Raji (cell line): ENCODE data around the gene ZNF511.

Source experiments
- POLR2A ChIP-seq: IDR thresholded peaks from 2 replicates; pipeline ENCODE4 v1.6.1; 2011; ENCODE audit warnings: low read depth, low read length, control low read depth; ENCODE audit not compliant: insufficient read depth

The ZNF511 gene, protein sequence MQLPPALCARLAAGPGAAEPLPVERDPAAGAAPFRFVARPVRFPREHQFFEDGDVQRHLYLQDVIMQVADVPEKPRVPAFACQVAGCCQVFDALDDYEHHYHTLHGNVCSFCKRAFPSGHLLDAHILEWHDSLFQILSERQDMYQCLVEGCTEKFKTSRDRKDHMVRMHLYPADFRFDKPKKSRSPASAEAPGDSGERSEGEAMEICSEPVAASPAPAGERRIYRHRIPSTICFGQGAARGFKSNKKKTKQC

DNA sequence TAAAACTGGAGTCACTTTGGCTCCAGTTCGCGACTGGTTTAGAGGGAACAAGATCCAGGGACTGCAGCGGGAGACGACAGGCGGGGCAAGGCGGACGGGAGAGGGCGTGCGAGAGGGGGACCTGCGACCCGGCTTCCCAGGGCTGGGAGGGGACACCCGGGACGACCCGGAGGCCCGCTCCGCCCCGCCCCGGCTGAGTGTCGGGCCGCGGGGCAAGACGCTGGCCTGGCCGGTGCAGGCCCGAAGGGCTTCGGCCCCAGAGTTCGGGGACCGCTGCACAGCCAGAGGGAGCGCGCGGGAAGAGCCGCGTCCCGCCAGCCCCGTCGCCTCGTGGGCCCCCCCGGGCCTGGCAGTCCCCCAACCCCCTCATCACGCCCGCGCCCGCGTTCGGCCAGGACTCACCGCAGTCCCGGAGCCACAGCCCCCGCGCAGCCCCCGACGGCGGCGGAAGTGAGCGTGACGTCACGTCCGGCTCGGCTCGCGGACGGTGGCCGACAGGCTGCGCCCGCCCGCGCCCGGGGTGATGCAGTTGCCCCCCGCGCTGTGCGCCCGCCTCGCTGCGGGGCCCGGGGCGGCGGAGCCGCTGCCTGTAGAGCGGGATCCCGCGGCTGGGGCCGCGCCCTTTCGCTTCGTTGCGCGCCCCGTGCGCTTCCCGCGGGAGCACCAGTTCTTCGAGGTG is at the start of gene ZNF511, which contains the start of gene TUBGCP2:
TSS of gene ZNF511 (plus strand) at position 494 of the 679 bp plus-strand sequence. CDS start at position 524, 30 bp downstream.
TSS of gene TUBGCP2 (minus strand) at position 452 of the 679 bp plus-strand sequence. CDS start 5,931 bp downstream, outside the sequence.
- peak; percentile 76 for TF ChIP-seq POLR2A

- TF ChIP-seq POLR2A = no peak
Observed at GRCh38 chr10:133259602-133259989, 49.1 kb upstream of the ZNF511 start.

DNA sequence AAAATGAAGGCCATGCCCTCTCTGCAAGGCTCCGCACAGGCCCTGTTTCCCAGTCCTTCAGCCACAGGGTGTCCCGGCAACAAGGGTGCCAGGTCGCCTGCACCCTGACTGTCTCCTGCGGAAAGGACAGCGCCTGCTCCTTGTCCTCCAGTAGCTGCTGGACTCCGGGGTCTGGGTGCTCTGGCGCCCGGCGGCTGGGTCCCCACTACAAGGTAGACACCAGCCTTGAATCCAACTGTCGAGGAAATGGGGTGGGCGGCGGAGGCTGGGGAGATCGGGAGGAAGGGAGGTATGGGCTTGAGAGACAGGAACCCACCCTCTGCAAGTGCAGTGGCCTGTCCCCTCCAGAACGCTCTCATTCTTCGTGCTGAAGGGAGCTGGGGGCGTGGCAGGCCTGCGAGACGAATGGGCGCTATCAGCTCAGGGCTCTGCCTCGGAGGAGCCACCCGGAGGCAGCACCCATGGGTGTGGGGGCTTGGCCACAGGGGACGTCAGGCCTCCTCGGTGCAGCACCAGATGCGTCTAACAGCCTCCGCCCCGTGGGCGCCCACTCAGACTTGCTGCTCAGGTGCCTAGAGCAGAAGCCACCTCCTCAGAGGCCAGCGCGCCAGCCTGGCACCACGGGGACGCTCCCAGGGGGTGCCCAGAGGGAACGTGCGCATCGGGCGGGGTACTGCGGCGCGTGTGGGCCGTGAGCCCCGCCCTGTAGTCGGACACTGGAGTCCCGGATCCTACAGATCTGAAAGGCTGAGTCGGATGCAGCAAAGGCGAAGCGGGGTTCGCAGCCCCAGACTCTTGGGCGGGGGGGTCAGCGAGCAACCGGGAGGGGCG is 47.6 kb upstream of the ZNF511 start:
- peak; percentile 34 for TF ChIP-seq POLR2A

DNA sequence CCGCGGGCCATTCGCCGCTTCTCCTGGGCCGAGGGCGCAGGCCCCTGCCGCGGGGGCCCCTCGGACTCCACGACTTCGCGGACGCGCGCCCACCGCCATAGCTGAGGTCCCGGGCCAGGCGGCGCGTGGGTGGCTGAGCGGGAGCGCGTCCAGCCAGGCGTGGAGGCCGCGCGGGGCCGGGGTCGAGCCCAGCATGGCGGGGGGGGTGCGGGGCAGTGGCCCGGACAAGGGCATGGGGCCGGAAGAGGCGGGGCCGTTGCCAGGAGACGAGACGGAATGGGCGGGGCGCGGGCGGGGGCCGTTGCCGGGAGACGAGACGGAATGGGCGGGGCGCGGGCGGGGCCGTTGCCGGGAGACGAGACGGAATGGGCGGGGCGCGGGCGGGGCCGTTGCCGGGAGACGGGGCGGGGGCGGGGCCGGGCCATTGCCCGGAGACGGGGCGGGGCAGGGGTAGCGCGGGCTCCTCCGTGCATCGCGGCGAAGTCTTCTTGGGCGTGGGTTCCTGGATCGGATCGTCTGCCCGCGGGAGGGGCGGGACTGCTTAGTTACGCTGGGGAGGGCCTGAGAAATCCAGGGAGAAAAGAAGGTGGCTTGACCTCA is 46.9 kb upstream of the ZNF511 start:
- TF ChIP-seq POLR2A = peak; percentile 50

DNA sequence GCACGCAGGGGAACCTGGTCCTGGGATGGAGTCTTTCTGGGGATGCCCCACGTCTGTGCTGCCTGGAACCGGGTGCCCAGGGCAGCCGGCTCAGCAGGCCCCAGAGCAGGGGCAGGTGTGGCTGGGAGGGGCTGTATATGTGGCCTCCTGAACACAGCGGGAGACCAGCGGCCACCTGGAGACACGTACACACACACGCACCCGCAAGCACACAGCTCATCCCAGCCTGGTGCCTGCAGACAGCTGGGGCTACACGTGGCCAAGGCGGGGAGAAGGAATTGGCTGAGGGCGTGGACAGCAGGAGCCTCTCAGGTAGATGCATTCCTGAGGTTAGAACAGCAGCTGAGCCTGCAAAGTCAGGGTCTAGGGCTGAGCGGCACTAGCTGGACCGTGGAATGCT is 46.0 kb upstream of the ZNF511 start:
- TF ChIP-seq POLR2A = no peak

- TF ChIP-seq POLR2A = no peak
Observed at GRCh38 chr10:133263674-133264073, 45.0 kb upstream of the ZNF511 start.

GRCh38 chr10:133264461-133264860 is 44.3 kb upstream of the ZNF511 start:
- no peak for TF ChIP-seq POLR2A

- no peak for TF ChIP-seq POLR2A
Observed at GRCh38 chr10:133266056-133266795, 42.5 kb upstream of the ZNF511 start.

DNA sequence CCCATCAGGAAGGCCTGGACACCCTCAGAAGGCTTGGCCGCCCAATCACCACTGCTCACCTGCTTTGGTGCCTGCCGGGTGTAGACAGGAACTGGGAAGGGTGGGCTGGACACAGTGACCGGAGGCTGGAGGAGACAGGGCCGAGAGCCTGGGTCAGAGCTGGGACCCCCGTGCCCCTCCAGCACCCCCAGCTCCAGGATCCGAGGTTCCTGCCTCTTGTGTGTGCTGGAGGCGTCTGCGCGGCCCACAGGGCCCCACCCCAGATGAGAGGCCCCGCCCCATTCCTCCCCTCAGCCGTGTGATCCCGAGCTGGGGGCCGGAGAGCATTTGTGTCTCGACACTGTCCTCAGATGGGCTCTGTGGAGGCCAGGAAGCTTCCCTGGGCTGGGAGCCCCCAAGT is 41.4 kb upstream of the ZNF511 start:
- no peak for TF ChIP-seq POLR2A

DNA sequence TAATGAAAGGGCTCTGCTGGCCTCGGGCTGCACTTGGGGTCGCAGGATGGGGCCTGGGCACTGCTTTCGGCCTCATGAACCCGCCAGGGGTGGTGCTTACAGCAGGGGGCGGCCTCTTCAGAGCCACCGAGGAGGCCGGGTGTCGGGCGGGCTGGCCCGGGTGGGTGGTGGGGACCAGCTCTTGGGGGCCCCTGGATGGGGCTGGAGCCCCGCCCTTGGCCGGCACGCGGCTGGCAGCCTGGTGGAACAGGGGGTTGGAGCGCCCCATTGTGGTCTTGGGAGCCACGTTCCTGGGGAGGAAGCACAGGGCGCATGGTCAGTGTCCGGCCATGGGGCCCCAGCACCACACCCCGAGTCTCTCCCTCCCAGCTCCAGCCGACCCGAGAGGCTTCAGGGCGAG is 40.9 kb upstream of the ZNF511 start:
- TF ChIP-seq POLR2A = no peak

- no peak for TF ChIP-seq POLR2A
Observed at GRCh38 chr10:133268532-133268931, 40.2 kb upstream of the ZNF511 start.

- TF ChIP-seq POLR2A = no peak
Observed at GRCh38 chr10:133269367-133269766, 39.3 kb upstream of the ZNF511 start.

- no peak for TF ChIP-seq POLR2A
Observed at GRCh38 chr10:133270204-133270603, 38.5 kb upstream of the ZNF511 start.

- TF ChIP-seq POLR2A = no peak
Observed at GRCh38 chr10:133270773-133271297, 37.9 kb upstream of the ZNF511 start.
